Activated CD8-positive, alpha-beta memory T cell treated with anti-CD3 and anti-CD28 coated beads for 4 hours (primary cell): ENCODE results near the gene STAU1.
A peak's percentile ranks its signal among the peaks of the same experiment; 100 is the strongest.
"Not testable (repeated sequence)": the region's sequence is repeated elsewhere in the genome, so short reads cannot be mapped to it uniquely, and the experiment has no call there.

Source experiments
- DNase-seq, 2 donors: peaks; one replicate each; pipeline ENCODE4 v3.0.0-alpha.2; 2020; ENCODE audit warnings: low read depth in 2 of 2

STAU1 gene

DNA sequence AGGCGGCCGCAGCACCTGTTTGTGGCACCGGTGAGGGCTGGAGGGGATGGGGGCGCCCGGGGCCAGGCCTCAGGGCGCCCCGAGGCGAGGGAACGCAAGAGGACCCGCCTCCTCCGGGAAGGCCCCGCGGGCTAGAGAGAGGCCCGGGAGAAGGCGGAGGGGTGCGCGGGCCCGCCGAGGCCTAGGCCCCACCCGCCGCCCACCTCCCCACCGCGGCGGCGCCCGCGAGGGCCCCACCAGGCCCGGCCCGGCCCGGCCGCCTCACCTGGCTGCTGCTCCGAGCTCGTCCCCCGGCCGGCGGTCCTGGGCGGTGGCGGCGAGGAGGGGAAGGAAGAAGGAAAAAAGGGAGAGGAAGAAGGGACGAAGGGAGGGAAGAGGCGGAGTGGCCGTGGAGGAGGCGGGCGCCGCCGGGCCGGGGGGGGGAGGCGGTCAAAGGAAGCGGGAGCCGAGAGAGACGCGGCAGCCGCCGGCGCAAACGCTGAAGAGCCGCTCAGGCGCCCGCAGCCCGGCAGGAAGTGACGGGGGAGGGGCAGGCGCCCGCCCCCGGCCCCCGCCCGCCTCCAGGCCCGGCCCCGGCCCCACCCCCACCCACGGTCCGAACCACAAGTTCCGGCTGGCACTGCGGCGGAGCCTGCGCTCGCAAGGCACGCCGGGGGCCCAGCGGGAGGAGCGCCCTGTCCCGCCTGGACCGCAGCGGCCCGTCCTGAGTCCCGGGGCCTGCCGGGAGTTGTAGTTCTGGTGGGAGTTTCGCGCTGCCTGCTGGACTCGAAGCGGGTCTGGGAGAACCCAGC lies at the start of gene STAU1:
STAU1 (minus strand) TSS at position 484 of the 791 bp plus-strand sequence. CDS start 22,133 bp downstream, outside the sequence.
- DNase-seq: peak; percentile 86 to 88

GRCh38 chr20:49237531-49237930 lies 49.4 kb upstream of the STAU1 start:
- no peak for DNase-seq

DNA sequence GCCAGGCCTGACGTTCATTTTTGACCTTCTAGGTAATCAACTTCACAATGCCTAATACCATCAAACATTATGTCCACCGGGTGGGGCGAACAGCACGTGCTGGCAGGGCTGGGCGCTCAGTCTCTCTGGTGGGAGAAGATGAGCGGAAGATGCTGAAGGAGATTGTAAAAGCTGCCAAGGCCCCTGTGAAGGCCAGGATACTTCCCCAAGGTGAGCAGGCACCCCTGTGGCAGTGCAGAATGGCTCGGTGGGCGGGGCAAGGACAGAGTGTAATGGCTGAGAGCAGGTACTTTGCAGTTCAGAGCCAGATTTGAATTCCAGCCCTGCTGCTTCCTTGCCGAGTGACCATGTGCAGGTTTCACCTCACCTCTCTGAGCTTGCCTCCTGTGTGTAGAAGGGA lies 48.2 kb upstream of the STAU1 start:
- no peak for DNase-seq

DNA sequence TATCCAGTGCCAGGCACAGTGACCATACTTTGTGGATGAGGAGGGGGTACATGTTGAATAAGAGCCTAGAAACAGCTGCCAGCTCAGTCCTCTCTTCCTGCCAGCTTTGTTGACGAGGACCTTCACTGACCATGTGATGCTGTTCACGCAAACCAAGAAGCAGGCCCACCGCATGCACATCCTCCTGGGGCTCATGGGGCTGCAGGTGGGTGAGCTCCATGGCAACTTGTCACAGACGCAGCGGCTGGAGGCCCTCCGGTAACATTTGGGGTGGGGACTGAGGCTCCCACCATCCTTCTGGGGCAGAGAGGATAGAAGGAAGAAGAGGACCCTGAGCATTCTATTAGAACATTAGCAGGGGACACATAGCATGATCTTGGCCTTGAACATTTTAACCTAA lies 46.7 kb upstream of the STAU1 start:
- DNase-seq: no peak

DNA sequence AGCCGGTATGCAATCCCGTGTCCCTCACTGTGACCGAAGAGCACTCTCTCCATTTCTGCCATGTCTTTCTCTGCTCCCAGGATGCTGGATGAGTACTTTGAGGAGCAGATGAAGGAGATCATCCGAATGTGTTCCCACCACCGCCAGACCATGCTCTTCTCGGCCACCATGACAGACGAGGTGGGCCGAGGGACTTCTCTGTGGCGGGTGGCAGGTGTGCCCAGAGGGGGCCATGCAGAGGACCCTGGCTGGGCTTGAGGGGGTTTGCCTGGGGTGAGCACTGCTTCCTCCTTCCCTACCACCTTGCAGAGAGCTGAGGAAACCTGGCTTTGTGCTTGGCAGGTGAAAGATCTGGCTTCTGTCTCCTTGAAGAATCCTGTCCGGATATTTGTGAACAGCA lies 45.1 kb upstream of the STAU1 start:
- no peak for DNase-seq

- DNase-seq: no peak
Measured at GRCh38 chr20:49231471-49231870, 43.3 kb upstream of the STAU1 start.

GRCh38 chr20:49230561-49231133 lies 42.5 kb upstream of the STAU1 start:
- DNase-seq: no peak

DNA sequence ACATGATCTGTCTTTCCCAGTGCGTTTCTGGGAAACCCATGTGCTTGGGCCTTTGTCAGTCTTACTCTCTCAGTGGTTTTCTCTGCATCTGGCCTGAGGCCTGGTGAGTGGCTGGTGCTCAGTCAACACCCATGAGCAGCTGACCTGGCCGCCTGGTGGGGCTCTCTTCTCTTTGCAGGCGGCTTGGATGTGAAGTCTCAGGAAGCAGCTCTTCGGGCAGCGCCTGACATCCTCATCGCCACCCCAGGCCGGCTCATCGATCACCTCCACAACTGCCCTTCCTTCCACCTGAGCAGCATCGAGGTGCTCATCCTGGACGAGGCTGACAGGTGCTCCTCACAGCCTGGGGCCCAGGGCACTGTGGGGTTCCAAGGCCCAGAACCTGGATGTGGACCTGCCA lies 41.9 kb upstream of the STAU1 start:
- no peak for DNase-seq

- no peak for DNase-seq
Measured at GRCh38 chr20:49229381-49229780, 41.2 kb upstream of the STAU1 start.

DNA sequence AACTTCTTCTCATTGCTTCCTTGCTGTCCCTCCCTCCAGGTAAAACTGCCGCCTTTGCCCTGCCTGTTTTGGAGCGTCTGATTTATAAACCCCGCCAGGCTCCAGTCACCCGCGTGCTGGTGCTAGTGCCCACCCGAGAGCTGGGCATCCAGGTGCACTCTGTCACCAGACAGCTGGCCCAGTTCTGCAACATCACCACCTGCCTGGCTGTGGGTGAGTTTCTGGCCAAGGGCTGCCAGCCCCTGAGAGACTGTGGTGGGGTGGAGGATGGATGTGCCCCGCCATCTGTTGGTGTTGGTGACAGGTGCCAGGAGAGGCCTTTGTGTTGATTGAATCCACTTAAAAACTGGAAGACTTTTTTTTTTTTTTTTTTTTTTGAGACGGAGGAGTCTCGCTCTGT lies 40.5 kb upstream of the STAU1 start:
- no peak for DNase-seq

- DNase-seq: no peak
Measured at GRCh38 chr20:49225896-49226295, 37.8 kb upstream of the STAU1 start.

DNA sequence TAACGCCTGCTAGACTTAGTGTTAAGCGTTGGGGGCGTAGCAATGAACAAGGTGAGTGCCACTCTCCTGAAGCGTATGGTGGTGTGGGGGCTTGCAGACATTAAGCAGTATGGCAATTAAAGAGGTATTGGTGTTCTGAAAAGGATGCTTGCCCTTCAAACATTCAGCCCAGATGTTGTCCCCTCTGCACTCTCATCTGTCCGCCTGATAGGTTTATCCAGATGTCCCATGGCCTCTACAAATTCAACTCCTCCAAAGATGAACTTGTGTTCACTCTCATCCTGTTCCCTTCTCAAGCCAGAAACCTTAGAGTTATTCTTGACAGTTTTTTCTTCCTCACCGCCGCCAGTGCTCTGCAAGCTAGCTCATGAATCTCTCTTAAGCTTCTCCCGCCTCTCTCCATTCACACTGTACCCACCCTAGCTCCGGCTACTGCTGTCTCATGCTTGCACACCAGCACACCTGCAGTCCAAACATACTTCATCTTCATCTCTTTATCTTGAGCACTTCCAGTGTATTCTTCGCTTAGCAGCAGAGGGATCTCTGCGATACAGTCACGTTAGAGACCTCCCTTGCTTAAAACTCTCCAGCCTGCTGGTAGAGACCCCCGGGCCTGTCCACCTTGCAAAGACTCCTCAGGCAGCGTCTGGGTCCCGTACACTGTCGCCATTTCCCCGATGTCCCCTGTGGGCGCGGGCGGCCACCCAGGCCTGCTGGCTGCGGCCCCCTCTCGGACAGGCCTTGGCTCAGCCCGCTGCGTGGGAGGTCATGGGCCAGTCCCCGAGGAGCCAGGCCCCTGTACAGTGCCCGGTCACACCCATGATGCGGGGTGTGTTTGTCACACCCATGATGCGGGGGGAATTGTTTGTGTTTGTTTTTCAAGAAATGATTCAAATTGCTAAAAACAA lies 32.0 kb upstream of the STAU1 start:
- no peak for DNase-seq

DNA sequence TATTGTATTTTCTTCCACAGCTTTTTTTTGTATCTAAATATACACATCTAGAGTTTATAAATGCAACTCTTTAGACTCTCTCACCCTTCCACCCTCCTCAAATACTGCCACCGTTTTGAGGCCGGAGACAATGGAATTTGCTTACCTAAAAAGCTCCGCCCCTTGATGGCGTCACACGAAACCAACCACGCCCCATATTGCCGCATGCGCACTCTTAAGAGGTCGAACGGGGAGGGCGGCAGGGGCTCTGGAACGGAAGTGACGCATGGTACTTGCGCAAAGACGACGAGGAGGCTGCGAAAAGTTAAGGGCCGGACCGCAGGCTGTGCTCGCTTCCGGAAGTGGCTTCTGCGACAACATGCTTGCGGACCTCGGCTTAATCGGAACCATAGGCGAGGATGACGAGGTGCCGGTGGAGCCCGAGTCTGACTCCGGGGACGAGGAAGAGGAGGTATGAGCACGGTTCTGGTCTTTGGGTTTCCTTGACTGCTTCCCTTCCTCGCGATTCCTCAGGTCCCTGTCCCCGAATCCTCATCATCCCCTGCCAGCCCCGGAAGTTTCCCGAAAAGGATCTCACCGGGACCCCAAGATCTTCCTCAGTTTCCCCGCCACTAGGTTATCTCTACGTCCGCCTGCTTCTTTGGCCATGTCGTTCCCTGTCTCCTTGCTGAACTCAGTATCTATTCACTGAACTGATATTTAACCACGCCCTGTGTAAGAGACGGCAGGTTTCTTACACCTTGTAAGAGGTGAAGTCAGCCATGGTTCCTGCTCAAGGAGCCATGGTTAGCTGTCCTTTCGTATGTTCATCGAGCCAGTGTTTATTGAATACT lies 31.2 kb upstream of the STAU1 start, which contains the start of gene DDX27:
DDX27 (plus strand) TSS at position 326 of the 833 bp plus-strand sequence; CDS start at position 359, 33 bp downstream.
- DNase-seq: peak; percentile 94

- not testable (repeated sequence) for DNase-seq
Measured at GRCh38 chr20:49218739-49219090, 30.6 kb upstream of the STAU1 start.

DNA sequence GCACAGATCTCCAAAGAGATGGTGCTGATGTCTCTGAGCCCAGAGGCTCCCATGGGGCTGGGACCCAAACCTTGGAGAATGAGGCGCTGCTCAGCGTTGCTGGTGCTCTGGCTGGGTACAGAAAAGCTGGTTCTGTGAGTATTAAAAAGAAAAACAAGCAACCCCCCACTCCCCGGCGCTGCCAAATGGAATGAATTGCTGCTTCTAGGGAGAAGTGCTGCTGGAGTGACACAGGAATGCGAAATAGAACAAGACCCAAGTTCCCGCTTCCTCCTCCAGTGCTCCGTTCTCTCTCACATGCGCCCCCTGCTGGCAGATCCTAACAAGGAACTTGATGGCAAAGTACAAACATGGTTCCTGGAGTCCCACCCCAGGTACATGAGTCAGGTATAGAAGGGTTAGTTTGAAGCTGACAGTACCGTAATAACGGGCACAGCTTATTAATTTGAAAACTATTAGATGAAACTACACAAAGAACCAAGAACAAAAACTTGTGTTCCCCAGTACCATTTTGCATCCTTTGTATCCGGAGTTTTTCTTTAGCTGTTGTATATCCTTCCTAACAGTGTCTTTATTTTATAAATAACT lies 29.0 kb upstream of the STAU1 start:
- DNase-seq: peak; percentile 87 to 92

DNA sequence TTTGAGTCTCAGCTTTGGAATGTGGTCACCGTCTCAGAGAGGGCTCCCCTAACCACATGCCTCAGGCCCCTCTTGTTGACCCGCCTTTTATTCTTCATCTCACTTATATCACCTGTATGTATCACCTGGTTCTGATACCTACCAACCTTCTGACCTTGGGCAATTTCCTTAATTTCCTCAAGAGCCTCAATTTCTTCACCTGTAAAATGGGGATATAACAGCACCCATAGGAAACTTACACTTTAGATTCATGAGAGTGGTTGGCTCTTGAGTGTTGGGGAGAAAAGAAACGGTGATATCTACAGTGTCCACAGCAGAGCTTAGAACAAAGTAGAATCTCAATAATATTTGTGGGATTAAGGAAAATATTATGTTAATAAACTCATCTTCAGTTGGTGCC lies 27.1 kb upstream of the STAU1 start:
- no peak for DNase-seq

DNA sequence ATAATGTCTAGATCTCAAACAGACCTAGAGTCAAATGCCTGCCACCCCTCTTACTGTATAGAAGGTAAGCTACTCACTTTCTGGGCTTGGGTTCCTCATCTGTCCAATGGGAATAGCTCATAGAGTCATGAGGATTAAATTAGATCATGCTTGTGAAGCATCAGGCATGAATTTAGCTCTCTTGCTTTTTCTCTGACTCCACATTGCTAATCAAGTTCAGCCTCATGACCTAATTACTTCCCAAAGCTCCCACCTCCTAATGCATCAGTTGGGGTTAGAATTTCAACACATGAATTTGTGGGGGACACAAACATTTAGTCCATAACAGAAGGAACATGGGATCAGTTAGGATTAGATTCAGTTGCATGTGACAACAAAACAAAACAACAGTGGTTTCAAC lies 26.4 kb upstream of the STAU1 start:
- DNase-seq: no peak

DNA sequence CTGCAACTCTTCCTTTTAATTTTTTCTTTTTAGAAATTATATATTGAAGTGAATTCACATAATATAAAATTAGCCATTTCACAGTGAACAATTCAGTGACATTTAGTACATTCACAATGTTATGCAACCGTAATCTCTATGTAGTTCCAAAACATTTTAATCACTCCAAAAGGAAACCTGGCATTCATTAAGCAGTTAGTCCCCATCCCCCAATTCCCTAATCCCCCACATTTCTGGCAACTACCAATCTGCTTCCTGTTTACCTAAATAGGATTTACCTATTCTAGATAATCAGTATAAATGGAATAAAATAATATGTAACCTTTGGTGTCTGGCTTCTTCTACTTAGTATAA lies 22.6 kb upstream of the STAU1 start:
- DNase-seq: no peak

DNA sequence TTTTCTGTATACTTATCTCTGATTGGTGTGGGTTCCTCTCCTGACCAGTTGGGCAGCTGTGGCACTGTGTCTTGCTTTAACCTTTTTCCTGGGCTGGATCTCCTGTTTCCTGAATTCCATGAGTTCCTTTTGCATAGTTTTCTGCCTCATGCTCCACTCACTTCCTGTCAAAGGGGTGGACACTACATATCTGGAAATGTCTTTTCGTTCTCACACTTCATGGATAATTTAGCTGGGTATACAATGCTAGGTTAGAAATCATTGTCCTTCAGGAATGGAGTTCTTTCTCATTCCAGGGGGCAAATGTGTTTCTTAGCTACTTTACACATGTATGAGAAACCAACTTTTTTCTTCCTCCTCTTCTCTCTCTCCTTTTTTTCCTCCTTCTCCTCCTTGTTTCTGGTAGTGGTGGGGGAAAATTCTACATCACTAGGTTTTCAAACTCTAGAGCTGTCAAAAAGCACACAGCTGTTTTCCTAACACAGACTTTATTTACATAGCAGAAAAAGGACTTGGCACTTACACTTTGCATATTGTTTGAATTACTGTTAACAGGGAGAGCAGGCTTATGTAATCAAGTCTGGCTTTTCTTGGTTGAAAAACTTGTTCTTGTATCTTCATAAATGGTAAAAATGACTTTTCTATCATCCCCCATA lies 22.1 kb upstream of the STAU1 start:
- no peak for DNase-seq

DNA sequence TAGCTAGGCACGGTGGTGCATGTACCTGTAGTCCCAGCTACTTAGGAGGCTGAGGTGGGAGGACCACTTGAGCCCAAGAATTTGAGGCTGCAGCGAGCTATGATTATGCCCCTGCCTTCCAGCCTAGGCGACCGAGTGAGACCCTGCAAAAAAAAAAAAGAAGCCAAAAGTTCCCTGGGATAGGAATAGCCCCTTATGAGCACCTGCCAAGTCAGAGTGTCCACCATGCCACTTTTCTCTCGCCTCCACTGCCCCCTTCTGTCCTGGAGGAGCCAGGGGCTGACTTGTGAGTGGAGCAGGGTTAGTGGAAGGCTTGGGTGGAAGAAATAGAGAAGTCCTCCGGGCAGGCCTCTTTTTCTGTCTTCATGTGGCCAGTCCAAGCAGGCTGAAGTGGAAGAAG lies 18.9 kb upstream of the STAU1 start:
- DNase-seq: no peak

DNA sequence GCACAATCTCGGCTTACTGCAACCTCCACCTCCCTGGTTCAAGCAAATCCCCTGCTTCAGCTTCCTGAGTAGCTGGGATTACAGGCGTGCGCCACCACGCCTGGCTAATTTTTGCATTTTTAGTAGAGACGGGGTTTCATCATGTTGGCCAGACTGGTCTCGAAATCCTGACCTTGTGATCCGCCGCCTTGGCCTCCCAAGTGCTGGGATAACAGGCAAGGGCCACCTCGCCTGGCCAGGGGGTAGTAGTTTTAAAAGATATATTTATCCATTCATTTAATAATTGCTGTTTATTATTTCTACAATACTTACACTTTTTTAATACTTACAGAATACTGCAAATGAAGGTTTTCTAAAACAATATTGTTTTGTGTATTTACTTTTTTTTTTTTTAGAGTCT lies 15.6 kb upstream of the STAU1 start:
- DNase-seq: no peak
